T-cell (primary cell): ENCODE data around the gene DROSHA. TPM values are rescaled to one million over a fixed set of nuclear protein-coding genes. Genes with fewer than 3 reads are reported as not detected.

ENCODE experiments used
- ATAC-seq, 4 experiments: fragments of 200-7000 bp in 3 of 4; fragments of 150-1000 bp in 1 of 4; cut with Tn5 transposase; replicated peaks in 1 of 4; 1 replicate in 3 of 4; 2 replicates in 1 of 4; pipeline ENCODE4 v1.10.0; 2021; ENCODE audit warnings: moderate library complexity in 3 of 4, mild to moderate bottlenecking in 2 of 4, moderate number of reproducible peaks in 1 of 4
- CTCF ChIA-PET, 2 donors: fragments of 300-600 bp; sonication (Branson Sonifier 250); formaldehyde crosslinking; loops; one replicate each; lab custom pipeline; 2022; ENCODE audit warnings: antibody characterized with exemption in 2 of 2; lab: Charles Lee
- POLR2A ChIA-PET, 2 donors: fragments of 300-600 bp; sonication (Branson Sonifier 250); formaldehyde crosslinking; loops; one replicate each; lab custom pipeline; 2022; ENCODE audit warnings: antibody characterized with exemption in 2 of 2; lab: Charles Lee
- DNase-seq, 35 experiments: peaks; one replicate each; pipeline versions ENCODE4 v3.0.0 to v3.0.0-alpha.2; 2013 to 2023
- H3K27ac ChIP-seq: one replicate; pipeline ENCODE4 v1.5.1; 2013; ENCODE audit warnings: low read length
- H3K27me3 ChIP-seq, 2 experiments: replicated peaks in 1 of 2; 1 replicate in 1 of 2; 2 replicates in 1 of 2; pipeline versions ENCODE4 v1.6.1 to v1.7.0; 2013; ENCODE audit warnings: low read length in 1 of 2, mixed read lengths in 1 of 2; ENCODE audit not compliant: control insufficient read depth in 2 of 2, insufficient read depth in 2 of 2; ENCODE audit errors: extremely low read depth in 1 of 2
- H3K36me3 ChIP-seq, 2 donors: 1 replicate in 1 of 2; 2 replicates in 1 of 2; pipeline versions ENCODE4 v1.6.1 to v1.7.0; 2013; ENCODE audit warnings: low read length in 1 of 2; ENCODE audit not compliant: control insufficient read depth in 2 of 2, insufficient read depth in 1 of 2; ENCODE audit errors: extremely low read depth in 1 of 2
- H3K4me1 ChIP-seq, 2 experiments: 1 replicate in 1 of 2; 2 replicates in 1 of 2; pipeline versions ENCODE4 v1.6.1 to v1.7.0; 2013; ENCODE audit warnings: low read length in 2 of 2, mixed read lengths in 1 of 2; ENCODE audit not compliant: insufficient read depth in 2 of 2, control insufficient read depth in 1 of 2; ENCODE audit errors: extremely low read depth in 1 of 2
- H3K4me3 ChIP-seq, 2 donors: 1 replicate in 1 of 2; 2 replicates in 1 of 2; pipeline versions ENCODE4 v1.5.1 to v1.7.0; 2013; ENCODE audit warnings: mild to moderate bottlenecking in 2 of 2, low read length in 1 of 2, moderate library complexity in 1 of 2; ENCODE audit not compliant: control insufficient read depth in 1 of 2; ENCODE audit errors: extremely low read depth in 1 of 2
- H3K9me3 ChIP-seq: 2 replicates; pipeline ENCODE4 v1.7.0; 2013
- H3K27ac Mint-ChIP-seq, 2 donors: one replicate each; pipeline ENCODE4 v1.8.0; 2020 to 2021; ENCODE audit warnings: mild to moderate bottlenecking in 2 of 2, mixed read lengths in 2 of 2
- H3K27me3 Mint-ChIP-seq, 2 donors: one replicate each; pipeline ENCODE4 v1.8.0; 2021 to 2022; ENCODE audit warnings: mixed read lengths in 2 of 2
- H3K36me3 Mint-ChIP-seq: one replicate; pipeline ENCODE4 v1.8.0; 2021; ENCODE audit warnings: mixed read lengths
- H3K4me1 Mint-ChIP-seq, 3 donors: one replicate each; pipeline ENCODE4 v1.8.0; 2020 to 2022; ENCODE audit warnings: mixed read lengths in 3 of 3, mild to moderate bottlenecking in 1 of 3
- H3K4me3 Mint-ChIP-seq, 3 donors: one replicate each; pipeline ENCODE4 v1.8.0; 2020 to 2022; ENCODE audit warnings: mild to moderate bottlenecking in 3 of 3, mixed read lengths in 3 of 3, moderate library complexity in 3 of 3
- H3K9me3 Mint-ChIP-seq, 3 donors: one replicate each; pipeline ENCODE4 v1.8.0; 2020 to 2022; ENCODE audit warnings: mixed read lengths in 3 of 3
- WGBS: methylation state at CpG from one replicate; pipeline ENCODE4 v1.1.5; 2013; ENCODE audit warnings: missing lambda C conversion rate; ENCODE audit not compliant: insufficient coverage; 5-methylcytosine and 5-hydroxymethylcytosine counted together
- total RNA-seq, 35 experiments: library from RNA in 6 of 35; stranded (reverse) in 6 of 35; fragments of 120-200 nt in 1 of 35; gene quantifications; one replicate each; pipeline versions ENCODE4 v1.2.1 to v1.2.4 and lab custom pipeline; 2013 to 2026

The DROSHA gene
- total RNA-seq, 5 donors from 2014 or later (not counting 1 experiment from before 2014, with no cell fraction given), result 42.2 to 82.1 (median 69.6) TPM

GRCh38 chr5:31453522-31453921 is 78.4 kb downstream of the DROSHA start:
- Histone ChIP-seq H3K4me1 (no peaks in the 10 kb centered on the region), H3K36me3 (peaks cover 0 to 27% of the 10 kb centered on the region in 2 donors), H3K9me3 (no peaks in the 10 kb centered on the region), H3K27me3 (no peaks in the 10 kb centered on the region), H3K4me3 (no peak overlapping the region), H3K27ac (no peak overlapping the region)
- Mint-ChIP-seq H3K27me3 (no peaks in the 10 kb centered on the region), H3K4me3 (no peak overlapping the region), H3K4me1 (peaks cover 0 to 10% (median 4%) of the 10 kb centered on the region in 3 donors), H3K9me3 (peaks cover 3 to 17% (median 13%) of the 10 kb centered on the region in 3 donors), H3K27ac (no peak overlapping the region), H3K36me3 (peaks cover 79% of the 10 kb centered on the region)
- ChIA-PET POLR2A (no interaction called here), CTCF (no interaction called here)
- ATAC-seq (no peak), DNase-seq (no peak)
- no CpG with 5 or more reads among the region's 2 CpGs for WGBS

GRCh38 chr5:31452314-31452713 is 79.6 kb downstream of the DROSHA start:
- no peak overlapping the region for H3K4me3 ChIP-seq
- Mint-ChIP-seq H3K36me3 (peaks cover 80% of the 10 kb centered on the region), H3K27ac (no peak overlapping the region), H3K4me3 (no peak overlapping the region), H3K4me1 (peaks cover 0 to 10% (median 4%) of the 10 kb centered on the region in 3 donors), H3K9me3 (peaks cover 3 to 17% (median 13%) of the 10 kb centered on the region in 3 donors), H3K27me3 (no peaks in the 10 kb centered on the region)
- ChIA-PET CTCF (interaction anchor here in 1 of 2 donors (0.6 kb wide), 1 partner anchor 784 kb away, joined by 3 read pairs; no protein-coding TSS in a partner anchor), POLR2A (no interaction called here)
- H3K36me3 ChIP-seq, result peaks cover 0 to 29% of the 10 kb centered on the region in 2 donors
- no peaks in the 10 kb centered on the region for H3K27me3 ChIP-seq
- ATAC-seq, result no peak
- no peaks in the 10 kb centered on the region for H3K9me3 ChIP-seq
- no peak for DNase-seq
- no peak overlapping the region for H3K27ac ChIP-seq
- H3K4me1 ChIP-seq, result no peaks in the 10 kb centered on the region
- no CpG with 5 or more reads among the region's 1 CpG for WGBS

- Histone ChIP-seq H3K4me3 (no peak overlapping the region), H3K36me3 (peaks cover 0 to 30% of the 10 kb centered on the region in 2 donors), H3K27me3 (no peaks in the 10 kb centered on the region), H3K4me1 (no peaks in the 10 kb centered on the region), H3K27ac (no peak overlapping the region), H3K9me3 (no peaks in the 10 kb centered on the region)
- CTCF ChIA-PET, result no interaction called here
- H3K9me3 Mint-ChIP-seq, result peaks cover under 1 to 1% (median under 1%) of the 10 kb centered on the region in 3 donors
- no CpG with 5 or more reads among the region's 1 CpG for WGBS
- H3K27me3 Mint-ChIP-seq, result no peaks in the 10 kb centered on the region
- no peak overlapping the region for H3K27ac Mint-ChIP-seq
- no peak for DNase-seq
- peaks cover 0 to 10% (median 4%) of the 10 kb centered on the region in 3 donors for H3K4me1 Mint-ChIP-seq
- no peak for ATAC-seq
- no peak overlapping the region for H3K4me3 Mint-ChIP-seq
- H3K36me3 Mint-ChIP-seq, result peaks cover 77% of the 10 kb centered on the region
- POLR2A ChIA-PET, result no interaction called here
Measured at GRCh38 chr5:31449962-31450361, 81.9 kb downstream of the DROSHA start.

GRCh38 chr5:31449174-31449573 is 82.7 kb downstream of the DROSHA start:
- Histone ChIP-seq H3K27ac (no peak overlapping the region), H3K9me3 (no peaks in the 10 kb centered on the region), H3K4me1 (no peaks in the 10 kb centered on the region), H3K27me3 (no peaks in the 10 kb centered on the region), H3K4me3 (no peak overlapping the region), H3K36me3 (peaks cover 0 to 30% of the 10 kb centered on the region in 2 donors)
- Mint-ChIP-seq H3K4me3 (no peak overlapping the region), H3K9me3 (no peaks in the 10 kb centered on the region), H3K36me3 (peaks cover 81% of the 10 kb centered on the region), H3K27ac (no peak overlapping the region), H3K4me1 (peaks cover 0 to 9% (median 4%) of the 10 kb centered on the region in 3 donors), H3K27me3 (no peaks in the 10 kb centered on the region)
- ChIA-PET CTCF (no interaction called here), POLR2A (no interaction called here)
- 100% methylated on average over 2 of the region's 7 CpGs for WGBS
- no peak for ATAC-seq
- no peak for DNase-seq

- H3K4me3 ChIP-seq, result no peak overlapping the region
- H3K4me1 ChIP-seq, result no peaks in the 10 kb centered on the region
- ATAC-seq (no peak), DNase-seq (no peak)
- no peaks in the 10 kb centered on the region for H3K9me3 ChIP-seq
- no peak overlapping the region for H3K4me3 Mint-ChIP-seq
- POLR2A ChIA-PET, result no interaction called here
- no peaks in the 10 kb centered on the region for H3K4me1 Mint-ChIP-seq
- no CpG with 5 or more reads among the region's 4 CpGs for WGBS
- peaks cover 63% of the 10 kb centered on the region for H3K36me3 Mint-ChIP-seq
- peaks cover 6 to 26% of the 10 kb centered on the region in 2 donors for H3K36me3 ChIP-seq
- no peak overlapping the region for H3K27ac ChIP-seq
- no peaks in the 10 kb centered on the region for H3K27me3 ChIP-seq
- no peak overlapping the region for H3K27ac Mint-ChIP-seq
- H3K9me3 Mint-ChIP-seq, result no peaks in the 10 kb centered on the region
- H3K27me3 Mint-ChIP-seq, result no peaks in the 10 kb centered on the region
- CTCF ChIA-PET, result no interaction called here
Measured at GRCh38 chr5:31445041-31445600, 86.8 kb downstream of the DROSHA start.

- Mint-ChIP-seq H3K36me3 (peaks cover 62% of the 10 kb centered on the region), H3K27ac (no peak overlapping the region), H3K4me1 (no peaks in the 10 kb centered on the region), H3K27me3 (no peaks in the 10 kb centered on the region), H3K4me3 (no peak overlapping the region), H3K9me3 (no peaks in the 10 kb centered on the region)
- Histone ChIP-seq H3K27me3 (no peaks in the 10 kb centered on the region), H3K36me3 (peaks cover 6 to 22% of the 10 kb centered on the region in 2 donors), H3K4me3 (no peak overlapping the region), H3K9me3 (no peaks in the 10 kb centered on the region), H3K4me1 (no peaks in the 10 kb centered on the region), H3K27ac (no peak overlapping the region)
- ATAC-seq (no peak), DNase-seq (no peak)
- ChIA-PET CTCF (no interaction called here), POLR2A (no interaction called here)
- WGBS, result no CpG with 5 or more reads among the region's 3 CpGs
Measured at GRCh38 chr5:31443572-31443971, 88.3 kb downstream of the DROSHA start.
